GM19324 (cell line): Measurements from ENCODE around the gene PFKFB3.
"Not testable (repeated sequence)": the region's sequence is repeated elsewhere in the genome, so short reads cannot be mapped to it uniquely, and the experiment has no call there.

Experiments used
- ATAC-seq: cut with Tn5 transposase; IDR thresholded peaks from one replicate; pipeline ENCODE4 v1.9.1; 2021; ENCODE audit warnings: mild to moderate bottlenecking, moderate library complexity; ENCODE audit not compliant: unreplicated experiment, low FRiP score

Gene PFKFB3

GRCh38 chr10:6202684-6203330, at the start of gene PFKFB3:
PFKFB3 (plus strand) TSS chr10:6202932; CDS start chr10:6203261, 329 bp downstream.
- peak; percentile 71 for ATAC-seq

GRCh38 chr10:6153845-6154244, 48.9 kb upstream of the PFKFB3 start:
- ATAC-seq: no peak

GRCh38 chr10:6154566-6154965, 48.2 kb upstream of the PFKFB3 start:
- ATAC-seq: no peak

GRCh38 chr10:6158276-6158675, 44.5 kb upstream of the PFKFB3 start:
- no peak for ATAC-seq

GRCh38 chr10:6161921-6162320, 40.8 kb upstream of the PFKFB3 start:
- ATAC-seq: no peak

GRCh38 chr10:6162589-6163356, 40.0 kb upstream of the PFKFB3 start:
- no peak for ATAC-seq

GRCh38 chr10:6163364-6164270, 39.1 kb upstream of the PFKFB3 start:
- ATAC-seq: peak; percentile 99

- no peak for ATAC-seq
Measured at GRCh38 chr10:6164271-6165095, 38.2 kb upstream of the PFKFB3 start.

- ATAC-seq: no peak
Measured at GRCh38 chr10:6165221-6165725, 37.5 kb upstream of the PFKFB3 start.

GRCh38 chr10:6165933-6166332, 36.8 kb upstream of the PFKFB3 start:
- not testable (repeated sequence) for ATAC-seq

GRCh38 chr10:6167456-6167855, 35.3 kb upstream of the PFKFB3 start:
- no peak for ATAC-seq

- ATAC-seq: no peak
Measured at GRCh38 chr10:6168084-6168483, 34.6 kb upstream of the PFKFB3 start.

- ATAC-seq: no peak
Measured at GRCh38 chr10:6170638-6171037, 32.1 kb upstream of the PFKFB3 start.

- no peak for ATAC-seq
Measured at GRCh38 chr10:6171881-6172695, 30.6 kb upstream of the PFKFB3 start.

GRCh38 chr10:6173203-6173602, 29.5 kb upstream of the PFKFB3 start:
- ATAC-seq: no peak

GRCh38 chr10:6174201-6174874, 28.4 kb upstream of the PFKFB3 start:
- no peak for ATAC-seq

- no peak for ATAC-seq
Measured at GRCh38 chr10:6175329-6176055, 27.2 kb upstream of the PFKFB3 start.

- ATAC-seq: no peak
Measured at GRCh38 chr10:6176691-6177231, 26.0 kb upstream of the PFKFB3 start.
